Spleen (tissue), 7 donors: ENCODE results near the gene HARS2.

Source experiments
- POLR2A ChIP-seq, 3 donors: fragments of 450-650 bp; IDR thresholded peaks; one replicate each; pipeline ENCODE4 v1.5.1; 2017; ENCODE audit warnings: antibody characterized with exemption in 3 of 3, mild to moderate bottlenecking in 1 of 3
- TF ChIP-seq, protein P1 (sequence below), 11 experiments: fragments of 200-600 bp in 7 of 11; fragments of 450-650 bp in 4 of 11; sonication (generic) in 4 of 11; IDR thresholded peaks in 8 of 11; conservative IDR thresholded peaks in 3 of 11; 1 replicate in 7 of 11; 2 replicates in 4 of 11; pipeline versions ENCODE4 v1.4.0 to v1.8.0; 2016 to 2021; ENCODE audit warnings: antibody characterized with exemption in 11 of 11, inconsistent platforms in 4 of 11, mild to moderate bottlenecking in 1 of 11
- donor health status: DM: no; HTN: no; CAD: no; lungs with moderate emphysema.
- donor health status: DM: no; HTN: no; CAD: no.
- donor health status: DM: no; HTN: no; CAD: no.

DNA sequence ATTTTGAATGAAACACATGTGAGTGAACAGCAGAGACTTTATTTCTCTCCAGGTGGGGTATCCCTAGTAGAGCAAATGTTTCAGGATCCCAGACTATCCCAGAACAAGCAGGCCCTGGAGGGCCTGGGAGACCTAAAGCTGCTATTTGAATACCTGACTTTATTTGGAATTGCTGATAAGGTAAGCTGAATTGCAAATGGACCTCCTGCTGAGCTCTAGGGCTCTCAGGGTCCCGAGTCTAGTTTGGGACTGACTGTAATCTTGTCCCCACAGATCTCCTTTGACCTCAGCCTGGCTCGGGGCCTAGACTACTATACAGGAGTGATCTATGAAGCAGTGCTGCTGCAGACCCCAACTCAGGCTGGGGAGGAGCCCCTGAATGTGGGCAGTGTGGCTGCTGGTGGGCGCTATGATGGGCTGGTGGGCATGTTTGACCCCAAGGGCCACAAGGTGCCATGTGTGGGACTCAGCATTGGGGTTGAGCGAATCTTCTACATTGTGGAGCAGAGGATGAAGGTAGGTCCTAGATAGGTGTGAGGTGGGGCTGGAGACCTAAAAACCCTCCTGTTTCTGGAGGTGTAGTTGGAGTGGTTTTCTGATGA is 5.7 kb downstream of the HARS2 start:
- TF ChIP-seq, protein P1, sequence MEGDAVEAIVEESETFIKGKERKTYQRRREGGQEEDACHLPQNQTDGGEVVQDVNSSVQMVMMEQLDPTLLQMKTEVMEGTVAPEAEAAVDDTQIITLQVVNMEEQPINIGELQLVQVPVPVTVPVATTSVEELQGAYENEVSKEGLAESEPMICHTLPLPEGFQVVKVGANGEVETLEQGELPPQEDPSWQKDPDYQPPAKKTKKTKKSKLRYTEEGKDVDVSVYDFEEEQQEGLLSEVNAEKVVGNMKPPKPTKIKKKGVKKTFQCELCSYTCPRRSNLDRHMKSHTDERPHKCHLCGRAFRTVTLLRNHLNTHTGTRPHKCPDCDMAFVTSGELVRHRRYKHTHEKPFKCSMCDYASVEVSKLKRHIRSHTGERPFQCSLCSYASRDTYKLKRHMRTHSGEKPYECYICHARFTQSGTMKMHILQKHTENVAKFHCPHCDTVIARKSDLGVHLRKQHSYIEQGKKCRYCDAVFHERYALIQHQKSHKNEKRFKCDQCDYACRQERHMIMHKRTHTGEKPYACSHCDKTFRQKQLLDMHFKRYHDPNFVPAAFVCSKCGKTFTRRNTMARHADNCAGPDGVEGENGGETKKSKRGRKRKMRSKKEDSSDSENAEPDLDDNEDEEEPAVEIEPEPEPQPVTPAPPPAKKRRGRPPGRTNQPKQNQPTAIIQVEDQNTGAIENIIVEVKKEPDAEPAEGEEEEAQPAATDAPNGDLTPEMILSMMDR (IDR thresholded peaks at IDR 0.05 in 8 of 11, conservative IDR thresholded peaks at IDR 0.05 in 3 of 11): no peak
- no peak for TF ChIP-seq POLR2A (IDR thresholded peaks at IDR 0.05)
